ENCODE data around the gene ATRAID.

ATRAID gene

DNA sequence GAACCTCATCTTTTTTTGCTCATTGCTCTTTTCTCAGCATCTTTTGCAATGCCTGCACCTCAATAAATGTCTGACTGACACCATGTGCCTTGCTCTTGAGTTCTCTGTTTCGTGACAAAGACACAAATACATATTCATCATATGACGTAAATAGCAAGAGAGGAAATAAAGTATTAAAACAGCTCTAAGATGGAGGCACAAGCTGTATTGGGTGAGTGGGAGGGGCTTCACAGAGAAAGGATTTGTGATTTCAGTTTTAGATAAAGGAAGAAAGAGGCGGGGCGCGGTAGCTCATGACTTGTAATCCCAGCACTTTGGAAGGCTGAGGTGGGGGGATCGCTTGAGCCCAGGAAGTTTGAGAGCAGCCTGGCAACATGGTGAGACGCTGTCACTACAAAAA is 8.2 kb downstream of the ATRAID start:
- DNase-seq: no peak

DNA sequence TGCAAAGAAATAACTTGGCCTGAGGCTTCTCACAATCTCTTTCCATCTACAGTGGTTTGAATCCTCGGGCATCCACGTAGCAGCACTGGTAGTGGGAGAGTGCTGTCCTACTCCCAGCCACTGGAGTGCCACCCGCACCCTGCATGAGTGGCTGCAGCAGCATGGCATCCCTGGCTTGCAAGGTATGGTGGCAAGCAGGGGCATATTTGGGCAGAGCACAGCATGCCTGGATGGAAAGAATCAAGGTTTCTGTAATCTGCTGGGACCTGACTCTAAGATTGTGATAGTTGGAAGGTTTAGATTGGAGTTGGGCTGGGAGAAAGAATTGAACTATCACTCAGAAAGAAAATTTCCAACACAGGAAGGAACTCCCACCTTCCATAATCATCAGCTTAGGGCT is 9.3 kb downstream of the ATRAID start:
- DNase-seq: no peak

DNA sequence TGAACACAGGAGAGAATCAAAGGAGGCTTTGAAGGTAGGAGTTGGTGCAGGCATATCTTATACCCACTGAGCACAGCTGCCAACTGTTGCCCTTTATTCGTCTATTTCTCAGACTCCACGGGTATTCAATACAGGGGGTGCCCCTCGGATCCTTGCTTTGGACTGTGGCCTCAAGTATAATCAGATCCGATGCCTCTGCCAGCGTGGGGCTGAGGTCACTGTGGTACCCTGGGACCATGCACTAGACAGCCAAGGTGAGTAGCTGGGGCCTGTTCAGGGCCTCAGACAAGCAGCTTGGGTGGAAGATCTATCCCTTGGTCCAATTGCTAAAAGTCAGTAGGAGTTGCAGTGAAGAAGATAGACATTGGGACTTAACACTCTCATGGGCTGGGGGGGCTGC is 10.6 kb downstream of the ATRAID start:
- no peak for DNase-seq

DNA sequence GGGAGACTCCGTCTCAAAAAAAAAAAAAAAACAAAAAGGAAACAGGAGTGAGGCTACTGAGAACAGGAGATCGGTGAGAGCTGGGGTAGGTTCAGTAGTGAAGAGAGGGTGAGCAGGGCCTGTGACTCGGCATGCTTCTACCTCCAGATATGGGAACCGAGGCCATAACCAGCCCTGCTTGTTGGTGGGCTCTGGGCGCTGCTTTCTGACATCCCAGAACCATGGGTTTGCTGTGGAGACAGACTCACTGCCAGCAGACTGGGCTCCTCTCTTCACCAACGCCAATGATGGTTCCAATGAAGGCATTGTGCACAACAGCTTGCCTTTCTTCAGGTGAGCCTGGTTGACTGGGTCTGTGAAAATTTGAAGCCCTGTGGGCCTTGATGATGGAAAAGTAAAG is 11.6 kb downstream of the ATRAID start:
- DNase-seq: no peak

DNA sequence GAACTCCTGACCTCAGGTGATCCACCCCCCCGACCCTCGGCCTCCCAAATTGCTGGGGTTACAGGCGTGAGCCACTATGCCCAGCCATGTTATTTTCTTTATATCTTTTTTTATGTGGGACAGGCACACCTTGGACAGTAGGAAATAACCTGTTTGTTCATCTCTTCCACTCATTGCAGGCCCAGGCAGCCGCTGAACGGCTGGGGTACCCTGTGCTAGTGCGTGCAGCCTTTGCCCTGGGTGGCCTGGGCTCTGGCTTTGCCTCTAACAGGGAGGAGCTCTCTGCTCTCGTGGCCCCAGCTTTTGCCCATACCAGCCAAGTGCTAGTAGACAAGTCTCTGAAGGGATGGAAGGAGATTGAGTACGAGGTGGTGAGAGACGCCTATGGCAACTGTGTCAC is 13.7 kb downstream of the ATRAID start:
- DNase-seq: no peak

DNA sequence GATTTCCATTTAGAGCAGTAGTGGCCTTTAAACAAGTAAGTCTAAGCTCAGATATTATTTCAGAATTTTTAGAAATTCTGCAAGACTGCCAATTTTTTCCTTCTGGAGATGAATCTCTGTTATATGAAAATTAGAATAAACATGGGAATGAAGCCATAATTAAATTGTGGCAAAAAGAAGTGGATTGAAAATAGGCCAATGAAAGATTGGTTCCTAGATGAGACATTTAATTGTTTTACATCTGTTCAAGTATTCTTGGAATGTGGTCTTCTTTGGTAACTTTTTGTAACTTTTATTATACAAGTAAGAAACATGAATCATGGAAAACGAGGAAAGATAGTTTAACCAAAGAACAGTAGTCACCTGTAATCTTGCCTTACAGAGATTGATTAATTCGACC is 15.7 kb downstream of the ATRAID start:
- no peak for DNase-seq

DNA sequence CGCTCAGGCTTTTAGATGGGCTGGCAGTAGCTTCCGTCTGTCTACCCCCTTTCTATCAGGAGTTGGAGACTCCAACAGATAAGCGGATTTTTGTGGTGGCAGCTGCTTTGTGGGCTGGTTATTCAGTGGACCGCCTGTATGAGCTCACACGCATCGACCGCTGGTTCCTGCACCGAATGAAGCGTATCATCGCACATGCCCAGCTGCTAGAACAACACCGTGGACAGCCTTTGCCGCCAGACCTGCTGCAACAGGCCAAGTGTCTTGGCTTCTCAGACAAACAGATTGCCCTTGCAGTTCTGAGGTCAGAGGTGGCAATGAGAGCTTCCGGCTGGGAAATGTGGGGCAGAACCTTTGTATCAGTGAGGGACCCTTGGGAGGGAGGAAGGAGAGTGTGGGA is 20.1 kb downstream of the ATRAID start:
- no peak for DNase-seq

DNA sequence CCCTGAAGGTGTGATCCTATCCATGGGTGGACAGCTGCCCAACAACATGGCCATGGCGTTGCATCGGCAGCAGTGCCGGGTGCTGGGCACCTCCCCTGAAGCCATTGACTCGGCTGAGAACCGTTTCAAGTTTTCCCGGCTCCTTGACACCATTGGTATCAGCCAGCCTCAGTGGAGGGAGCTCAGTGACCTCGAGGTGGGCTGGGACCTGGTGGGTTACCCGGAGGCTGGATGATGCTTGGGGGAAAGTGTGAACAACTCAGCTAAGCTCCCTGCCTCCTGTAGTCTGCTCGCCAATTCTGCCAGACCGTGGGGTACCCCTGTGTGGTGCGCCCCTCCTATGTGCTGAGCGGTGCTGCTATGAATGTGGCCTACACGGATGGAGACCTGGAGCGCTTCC is 21.5 kb downstream of the ATRAID start:
- DNase-seq: no peak

DNA sequence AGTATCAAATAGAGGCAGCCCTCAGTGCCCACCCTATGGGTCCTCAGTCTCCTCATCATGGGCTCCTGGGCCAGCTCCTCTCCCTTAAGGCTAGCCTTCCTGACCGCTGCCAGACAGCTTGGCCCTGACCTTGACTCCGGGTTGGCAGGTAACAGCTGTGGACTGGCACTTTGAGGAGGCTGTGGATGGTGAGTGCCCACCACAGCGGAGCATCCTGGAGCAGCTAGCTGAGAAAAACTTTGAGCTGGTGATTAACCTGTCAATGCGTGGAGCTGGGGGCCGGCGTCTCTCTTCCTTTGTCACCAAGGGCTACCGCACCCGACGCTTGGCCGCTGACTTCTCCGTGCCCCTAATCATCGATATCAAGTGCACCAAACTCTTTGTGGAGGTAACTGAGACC is 24.3 kb downstream of the ATRAID start:
- DNase-seq: no peak

DNA sequence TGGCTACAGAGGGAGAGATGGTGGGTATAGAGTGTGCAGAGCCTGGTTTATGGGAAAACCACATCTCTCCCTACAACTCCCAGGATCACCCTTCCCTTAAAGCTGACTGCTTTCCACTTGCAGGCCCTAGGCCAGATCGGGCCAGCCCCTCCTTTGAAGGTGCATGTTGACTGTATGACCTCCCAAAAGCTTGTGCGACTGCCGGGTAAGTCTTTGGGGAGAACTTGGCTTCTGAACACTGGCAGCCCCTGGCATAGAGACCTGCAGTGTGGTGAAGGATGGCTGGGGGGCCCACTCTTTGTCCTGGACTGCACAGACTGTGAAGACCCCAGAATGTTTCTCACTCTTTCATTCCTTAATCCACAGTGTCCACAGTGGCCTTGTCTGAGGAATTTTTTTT is 24.8 kb downstream of the ATRAID start:
- no peak for DNase-seq

DNA sequence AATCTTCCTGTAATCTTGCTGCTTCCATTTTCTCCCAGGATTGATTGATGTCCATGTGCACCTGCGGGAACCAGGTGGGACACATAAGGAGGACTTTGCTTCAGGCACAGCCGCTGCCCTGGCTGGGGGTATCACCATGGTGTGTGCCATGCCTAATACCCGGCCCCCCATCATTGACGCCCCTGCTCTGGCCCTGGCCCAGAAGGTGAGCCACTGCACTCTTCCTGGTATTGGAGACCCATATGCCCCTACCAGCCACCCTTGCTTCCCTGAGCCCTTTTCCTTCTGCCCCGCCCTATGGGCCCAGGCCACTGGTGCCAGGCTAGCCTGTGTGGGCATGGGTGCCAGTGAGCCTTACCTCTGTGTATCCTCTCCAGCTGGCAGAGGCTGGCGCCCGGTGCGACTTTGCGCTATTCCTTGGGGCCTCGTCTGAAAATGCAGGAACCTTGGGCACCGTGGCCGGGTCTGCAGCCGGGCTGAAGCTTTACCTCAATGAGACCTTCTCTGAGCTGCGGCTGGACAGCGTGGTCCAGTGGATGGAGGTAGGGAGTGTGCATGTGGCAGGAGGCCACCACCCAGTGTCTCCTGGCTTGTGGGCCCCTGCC is 25.6 kb downstream of the ATRAID start:
- no peak for DNase-seq

DNA sequence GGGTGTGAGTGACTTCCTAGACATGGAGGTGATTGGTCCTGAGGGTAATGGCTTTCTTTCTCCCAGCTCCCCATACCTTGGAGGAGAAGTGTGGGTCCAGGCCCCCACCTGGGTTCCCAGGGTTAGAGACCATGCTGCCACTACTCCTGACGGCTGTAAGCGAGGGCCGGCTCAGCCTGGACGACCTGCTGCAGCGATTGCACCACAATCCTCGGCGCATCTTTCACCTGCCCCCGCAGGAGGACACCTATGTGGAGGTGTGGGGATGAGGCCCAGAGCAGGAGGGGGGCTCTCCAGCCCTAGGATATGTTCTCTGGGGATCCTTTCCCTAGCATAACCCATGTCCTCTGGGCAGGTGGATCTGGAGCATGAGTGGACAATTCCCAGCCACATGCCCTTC is 27.1 kb downstream of the ATRAID start:
- DNase-seq: no peak

DNA sequence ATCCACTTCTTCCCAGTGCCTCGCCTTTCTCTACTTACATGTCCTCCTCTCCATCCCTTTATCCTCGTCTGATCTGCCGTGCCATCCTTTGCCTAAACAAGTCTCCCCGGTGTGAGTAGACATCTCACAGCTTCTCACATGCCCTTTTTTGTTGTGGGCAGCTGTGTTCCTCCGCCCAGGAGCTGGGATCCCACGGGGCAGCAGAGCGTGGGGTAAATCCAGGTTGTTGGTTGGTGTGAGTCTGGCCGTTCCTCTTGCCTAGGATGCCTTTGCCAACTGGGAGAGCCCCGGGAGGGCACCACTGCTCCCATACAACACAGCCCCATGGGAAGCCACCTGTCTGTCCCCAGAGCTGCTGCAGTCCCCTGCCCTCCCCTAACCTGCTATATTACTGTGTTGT is 28.6 kb downstream of the ATRAID start:
- no peak for DNase-seq

DNA sequence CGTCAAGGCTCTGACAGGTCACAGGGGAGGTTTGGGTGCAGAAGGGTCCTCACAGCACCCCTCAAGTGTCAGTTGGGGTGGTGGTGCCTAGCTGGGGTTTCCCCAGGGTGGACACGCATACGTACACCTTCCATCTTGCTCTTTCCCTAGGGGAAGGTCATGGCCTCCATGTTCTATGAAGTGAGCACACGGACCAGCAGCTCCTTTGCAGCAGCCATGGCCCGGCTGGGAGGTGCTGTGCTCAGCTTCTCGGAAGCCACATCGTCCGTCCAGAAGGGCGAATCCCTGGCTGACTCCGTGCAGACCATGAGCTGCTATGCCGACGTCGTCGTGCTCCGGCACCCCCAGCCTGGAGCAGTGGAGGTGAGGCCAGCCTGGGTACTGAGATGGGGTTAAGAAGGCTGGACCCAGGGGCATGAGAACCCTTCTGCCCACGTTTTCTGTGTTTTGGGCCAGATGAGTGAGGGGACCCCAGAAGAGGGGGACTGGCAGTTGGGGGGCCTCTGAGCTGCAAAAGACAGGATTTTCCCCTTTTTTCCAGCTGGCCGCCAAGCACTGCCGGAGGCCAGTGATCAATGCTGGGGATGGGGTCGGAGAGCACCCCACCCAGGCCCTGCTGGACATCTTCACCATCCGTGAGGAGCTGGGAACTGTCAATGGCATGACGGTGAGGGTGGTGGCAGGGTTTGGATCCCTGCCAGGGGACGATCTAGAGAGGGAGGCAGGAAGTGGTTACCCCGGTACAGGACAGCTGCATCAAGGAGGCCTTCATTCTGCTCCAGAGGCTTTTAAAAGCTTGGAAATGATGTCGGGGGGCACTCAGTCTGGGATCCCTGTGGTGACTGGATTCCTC is 30.1 kb downstream of the ATRAID start:
- DNase-seq: no peak

DNA sequence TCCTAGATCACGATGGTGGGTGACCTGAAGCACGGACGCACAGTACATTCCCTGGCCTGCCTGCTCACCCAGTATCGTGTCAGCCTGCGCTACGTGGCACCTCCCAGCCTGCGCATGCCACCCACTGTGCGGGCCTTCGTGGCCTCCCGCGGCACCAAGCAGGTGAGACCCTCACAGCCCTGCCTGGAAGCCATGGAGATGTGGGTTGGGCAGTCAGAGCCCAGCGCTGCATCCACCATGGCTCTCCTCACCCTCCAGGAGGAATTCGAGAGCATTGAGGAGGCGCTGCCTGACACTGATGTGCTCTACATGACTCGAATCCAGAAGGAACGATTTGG is 30.7 kb downstream of the ATRAID start:
- DNase-seq: no peak

DNA sequence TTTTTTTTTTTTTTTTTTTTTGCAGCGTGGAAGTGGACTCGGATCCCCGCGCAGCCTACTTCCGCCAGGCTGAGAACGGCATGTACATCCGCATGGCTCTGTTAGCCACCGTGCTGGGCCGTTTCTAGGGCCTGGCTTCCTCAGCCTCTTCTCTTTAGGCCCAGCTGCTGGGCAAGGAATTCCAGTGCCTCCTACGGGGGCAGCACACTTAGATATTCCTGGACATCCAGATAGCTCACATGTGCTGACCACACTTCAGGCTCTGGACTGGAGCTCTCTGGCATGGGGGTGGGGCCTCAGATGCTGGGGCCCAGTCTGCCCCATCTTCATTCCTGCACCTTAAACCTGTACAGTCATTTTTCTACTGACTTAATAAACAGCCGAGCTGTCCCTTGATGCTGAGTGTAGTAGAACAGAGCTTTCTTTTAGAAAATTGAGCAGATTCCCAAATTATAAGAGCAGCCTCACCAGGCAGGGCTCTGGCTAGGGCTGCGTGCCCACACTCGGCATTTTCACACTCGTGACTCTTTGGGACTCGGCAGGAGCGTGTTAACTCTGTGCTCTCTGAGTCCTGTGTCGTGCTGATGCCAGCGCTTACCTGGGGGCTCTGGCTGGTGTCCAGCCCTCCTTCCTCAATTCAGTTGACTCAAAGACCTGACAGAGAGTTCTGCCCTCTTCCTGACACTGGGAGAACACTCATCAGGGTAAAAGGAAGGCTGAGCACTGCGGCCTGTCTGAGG is 31.7 kb downstream of the ATRAID start:
- DNase-seq: no peak

DNA sequence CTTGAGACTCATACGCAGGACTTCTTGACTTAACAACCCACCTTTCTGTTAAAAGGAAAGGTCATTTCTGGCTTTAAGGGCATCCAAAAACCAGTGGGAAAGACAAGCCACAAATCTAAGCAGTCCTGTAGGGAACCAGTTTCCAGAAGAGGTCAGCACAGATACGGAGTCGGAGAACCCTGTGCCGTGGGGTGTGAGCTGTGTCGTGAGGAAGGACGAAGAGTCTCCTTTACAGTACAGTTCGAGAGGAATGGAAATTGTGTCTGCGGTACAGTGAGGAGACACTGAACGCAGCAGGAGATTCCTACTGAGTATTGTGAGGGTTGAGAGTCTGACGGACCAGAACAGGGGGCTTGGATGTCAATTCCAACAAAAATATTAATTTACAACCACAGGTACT is 33.3 kb downstream of the ATRAID start:
- no peak for DNase-seq

DNA sequence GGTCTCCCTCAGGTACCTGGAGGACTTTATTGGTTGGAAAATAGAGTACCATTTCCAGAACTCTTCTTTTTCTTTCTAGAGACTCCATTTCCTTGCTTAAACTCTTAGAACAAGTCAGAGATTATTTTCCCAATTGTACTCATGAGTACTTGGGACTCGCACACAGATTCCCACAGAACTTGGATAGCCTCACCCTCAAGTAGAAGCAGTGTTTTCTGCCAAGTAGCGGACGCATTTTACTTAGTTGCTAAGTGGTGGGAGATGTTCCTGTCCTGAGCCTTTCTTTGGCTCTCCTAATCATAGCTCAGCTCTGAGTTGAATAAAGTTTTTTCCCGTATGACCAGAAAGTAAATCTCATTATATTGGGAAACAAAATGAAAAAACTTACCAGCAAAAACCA is 33.8 kb downstream of the ATRAID start:
- DNase-seq: no peak

DNA sequence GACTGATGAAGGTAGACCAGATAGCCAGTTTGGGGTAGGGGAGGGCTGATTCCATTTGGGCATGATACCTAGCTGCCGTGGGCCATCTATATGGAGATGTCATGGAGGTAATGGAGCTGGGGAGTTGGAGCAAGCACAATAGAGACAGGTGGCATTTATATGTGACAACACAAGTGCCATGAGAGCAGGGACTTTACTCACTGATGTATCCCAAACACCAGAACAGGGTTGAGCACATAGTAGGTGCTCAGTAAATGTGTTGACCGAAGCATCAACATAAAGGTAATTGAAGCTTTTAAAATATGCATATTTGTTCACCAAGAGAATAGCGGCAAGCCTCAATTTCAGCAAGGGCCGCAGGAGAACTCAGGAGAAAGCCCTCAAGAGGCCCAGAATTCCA is 36.1 kb downstream of the ATRAID start:
- no peak for DNase-seq

DNA sequence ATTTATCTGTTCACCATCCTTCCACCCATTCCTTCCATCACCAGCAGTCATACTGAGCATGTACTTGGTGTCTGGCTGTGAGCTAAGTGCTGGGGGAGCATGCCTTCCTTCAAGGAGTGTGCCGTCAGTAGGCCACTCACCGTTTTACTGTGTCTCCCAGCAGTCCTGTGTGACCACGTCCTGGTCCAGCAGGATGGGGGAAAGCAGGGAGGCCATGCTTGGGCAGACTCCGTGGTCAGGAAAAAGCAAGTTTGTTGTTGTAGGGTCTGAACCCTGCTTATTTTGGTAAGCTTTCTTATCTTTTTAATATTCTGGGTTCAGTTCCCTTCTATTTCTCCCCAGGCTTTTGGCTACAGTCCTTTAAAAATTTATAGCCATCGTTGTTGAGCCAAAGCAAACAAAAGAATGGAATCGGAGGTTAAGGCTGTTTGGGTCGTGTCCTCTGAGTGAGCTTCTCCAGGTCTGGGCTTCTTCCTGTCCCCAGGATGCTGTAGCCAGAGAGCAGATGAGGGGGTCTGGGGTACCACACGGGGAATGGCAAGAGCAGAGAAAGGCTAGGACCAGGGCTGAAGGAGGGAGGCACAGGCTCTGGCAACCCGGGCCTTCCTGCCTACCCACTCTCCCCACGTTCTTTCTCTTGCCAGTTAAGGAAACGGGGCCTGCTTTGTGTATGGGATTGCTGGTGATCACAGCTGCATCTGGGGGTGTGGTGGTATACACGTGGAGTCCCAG is 37.5 kb downstream of the ATRAID start:
- no peak for DNase-seq

DNA sequence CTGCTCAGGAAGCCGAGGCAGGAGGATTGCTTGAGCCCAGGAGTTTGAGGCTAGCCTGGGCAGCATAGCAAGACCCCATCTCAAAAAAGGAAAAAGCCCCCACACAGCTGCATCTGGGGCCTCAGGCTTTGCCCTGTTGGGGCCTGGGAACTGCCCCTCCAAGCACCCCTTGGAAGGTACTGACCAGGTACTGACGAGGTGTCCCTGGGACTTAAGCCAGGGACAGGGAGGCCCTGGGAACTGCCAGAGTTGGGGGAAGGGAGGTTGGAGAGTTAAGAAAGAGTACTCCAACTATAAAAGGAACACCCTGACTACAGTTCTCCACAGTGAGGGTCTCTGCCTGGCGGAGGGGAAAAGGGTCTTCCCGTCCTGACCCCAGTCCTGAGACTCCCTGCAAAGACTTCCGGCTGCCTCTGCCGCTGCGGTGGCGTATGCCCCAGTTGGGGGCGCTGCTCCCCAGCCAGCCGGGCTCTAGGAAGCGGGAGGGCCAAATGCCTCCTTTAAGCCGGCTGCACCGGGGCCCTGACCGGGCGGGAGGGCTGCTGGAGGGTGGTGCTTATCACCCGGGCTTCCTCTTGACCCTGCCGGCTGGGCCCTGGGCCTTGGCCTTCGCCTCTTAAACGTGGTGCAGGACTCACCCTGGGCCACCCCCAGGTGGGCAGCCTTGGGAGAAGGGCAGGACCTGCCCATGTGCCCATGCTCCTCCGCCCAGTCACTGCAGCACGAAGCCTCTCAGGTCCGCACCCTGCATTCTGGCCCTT is 38.2 kb downstream of the ATRAID start:
- DNase-seq: no peak

DNA sequence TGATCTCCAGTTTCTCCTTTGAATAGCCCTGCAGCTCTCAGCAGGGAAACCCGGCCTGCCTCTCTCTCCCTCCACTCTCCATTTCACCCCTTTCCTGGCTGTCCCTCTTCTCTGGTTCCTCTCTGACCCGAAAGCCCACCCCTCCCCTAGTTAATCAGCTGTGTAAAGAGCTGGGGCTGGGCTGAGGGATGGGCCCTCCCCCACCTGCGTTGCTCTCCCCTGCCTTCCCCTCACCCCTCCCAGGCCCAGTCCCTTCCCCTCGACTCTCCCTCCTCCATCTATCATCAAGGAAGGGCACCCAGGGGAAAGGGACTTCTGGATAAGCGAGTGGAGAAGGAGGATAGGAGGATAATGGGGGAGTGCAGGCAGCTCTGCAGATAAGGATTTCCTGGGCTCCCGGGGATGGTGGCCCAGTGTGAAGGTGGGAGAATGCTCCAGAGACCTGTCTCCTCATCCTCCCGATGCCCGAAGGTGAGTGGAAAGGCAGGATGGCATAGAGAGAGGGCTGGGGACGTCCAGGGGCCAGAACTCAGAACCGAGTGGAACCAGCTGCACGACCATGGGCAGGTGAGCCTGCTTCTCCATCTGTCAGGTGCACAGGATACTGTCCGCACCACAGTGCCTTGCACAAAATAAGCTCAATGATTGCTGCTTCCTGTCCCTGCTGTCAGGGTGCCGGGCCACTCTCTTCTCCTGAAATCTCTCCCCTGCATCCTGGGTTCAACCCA is 39.0 kb downstream of the ATRAID start:
- no peak for DNase-seq

Measured in kidney glomerular epithelial cell (primary cell).